Stimulated activated naive CD8-positive, alpha-beta T cell treated with anti-CD3 and anti-CD28 coated beads, Interleukin-15, Interleukin-2, amounts not matched to agents 100 ng/mL and 50 ng/mL, for 24 hours (primary cell): ENCODE results near the gene ACP6.

ENCODE experiments used
- H3K27ac Mint-ChIP-seq: one replicate; pipeline ENCODE4 v1.8.0; 2021; ENCODE audit warnings: mild to moderate bottlenecking, mixed read lengths
- H3K27me3 Mint-ChIP-seq: one replicate; pipeline ENCODE4 v1.8.0; 2021; ENCODE audit warnings: mixed read lengths
- H3K36me3 Mint-ChIP-seq: one replicate; pipeline ENCODE4 v1.8.0; 2021; ENCODE audit warnings: low read depth, mixed read lengths
- H3K4me1 Mint-ChIP-seq: one replicate; pipeline ENCODE4 v1.8.0; 2021; ENCODE audit warnings: low read depth, mixed read lengths
- H3K4me3 Mint-ChIP-seq: one replicate; pipeline ENCODE4 v1.8.0; 2021; ENCODE audit warnings: mild to moderate bottlenecking, mixed read lengths
- H3K9me3 Mint-ChIP-seq: one replicate; pipeline ENCODE4 v1.8.0; 2021; ENCODE audit warnings: mixed read lengths

The ACP6 gene

DNA sequence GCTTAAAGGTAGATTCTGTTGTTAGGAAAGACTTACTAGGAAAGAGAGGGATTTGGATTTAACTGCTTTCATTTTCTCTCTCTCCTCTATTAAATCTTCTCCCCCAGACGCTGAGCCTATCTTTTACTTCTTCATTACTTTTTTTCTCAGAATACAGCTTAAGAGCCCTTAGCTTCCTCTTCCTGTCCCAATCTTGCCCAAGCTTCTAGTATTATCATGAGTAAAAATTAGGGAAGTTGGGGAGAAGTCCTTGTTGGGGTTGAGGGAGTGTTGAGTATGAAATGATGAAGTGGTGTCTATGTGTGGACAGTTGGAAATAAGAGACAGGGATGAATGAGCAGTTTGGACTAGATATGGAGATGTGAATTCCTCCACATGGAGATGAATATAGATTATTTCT lies 35.0 kb downstream of the ACP6 start:
- H3K36me3 Mint-ChIP-seq, result no peaks in the 10 kb centered on the region
- no peaks in the 10 kb centered on the region for H3K9me3 Mint-ChIP-seq
- H3K27ac Mint-ChIP-seq, result no peak overlapping the region
- H3K4me3 Mint-ChIP-seq, result no peak overlapping the region
- H3K27me3 Mint-ChIP-seq, result no peaks in the 10 kb centered on the region
- H3K4me1 Mint-ChIP-seq, result no peaks in the 10 kb centered on the region

DNA sequence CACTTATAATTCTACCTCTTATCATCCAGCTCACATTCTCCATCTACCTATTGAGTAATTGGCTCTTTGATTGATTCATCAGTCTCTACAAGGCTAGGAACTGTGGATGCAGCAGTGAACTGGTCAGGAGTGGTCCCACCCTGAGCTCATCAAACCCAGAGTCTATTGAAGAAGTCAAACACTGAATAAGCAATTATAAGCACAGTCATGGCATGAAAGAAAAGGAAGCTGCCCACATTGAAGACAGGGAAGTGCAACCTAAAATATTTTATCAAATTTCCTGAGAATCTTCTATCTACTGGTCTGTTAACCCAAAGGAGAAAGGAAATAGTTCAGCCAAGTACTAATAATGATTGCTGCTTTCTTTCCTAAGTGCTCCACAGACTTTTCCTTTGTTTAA lies 35.7 kb downstream of the ACP6 start:
- no peak overlapping the region for H3K4me3 Mint-ChIP-seq
- no peaks in the 10 kb centered on the region for H3K27me3 Mint-ChIP-seq
- no peak overlapping the region for H3K27ac Mint-ChIP-seq
- H3K4me1 Mint-ChIP-seq, result no peaks in the 10 kb centered on the region
- H3K9me3 Mint-ChIP-seq, result no peaks in the 10 kb centered on the region
- H3K36me3 Mint-ChIP-seq, result no peaks in the 10 kb centered on the region

DNA sequence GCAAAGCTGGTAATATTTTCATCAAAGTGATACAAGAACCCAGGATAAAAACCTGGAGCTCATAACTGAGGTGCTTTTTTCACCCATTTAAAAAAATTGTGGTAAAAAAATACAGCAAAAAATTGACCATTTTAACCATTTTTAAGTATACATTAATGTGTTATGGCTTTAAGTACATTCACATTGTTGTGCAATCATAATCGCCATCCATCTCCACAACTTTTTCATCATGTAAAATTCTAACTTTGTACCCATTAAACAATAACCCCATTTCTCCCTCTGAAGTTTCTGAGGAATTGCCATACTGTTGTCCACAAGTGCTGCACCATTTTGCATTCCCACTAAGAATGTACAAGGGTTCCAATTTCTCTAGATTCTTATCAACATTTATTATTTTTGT lies 36.6 kb downstream of the ACP6 start:
- Mint-ChIP-seq H3K9me3 (no peaks in the 10 kb centered on the region), H3K27ac (no peak overlapping the region), H3K4me1 (peaks cover 6% of the 10 kb centered on the region), H3K36me3 (no peaks in the 10 kb centered on the region), H3K4me3 (no peak overlapping the region), H3K27me3 (no peaks in the 10 kb centered on the region)

DNA sequence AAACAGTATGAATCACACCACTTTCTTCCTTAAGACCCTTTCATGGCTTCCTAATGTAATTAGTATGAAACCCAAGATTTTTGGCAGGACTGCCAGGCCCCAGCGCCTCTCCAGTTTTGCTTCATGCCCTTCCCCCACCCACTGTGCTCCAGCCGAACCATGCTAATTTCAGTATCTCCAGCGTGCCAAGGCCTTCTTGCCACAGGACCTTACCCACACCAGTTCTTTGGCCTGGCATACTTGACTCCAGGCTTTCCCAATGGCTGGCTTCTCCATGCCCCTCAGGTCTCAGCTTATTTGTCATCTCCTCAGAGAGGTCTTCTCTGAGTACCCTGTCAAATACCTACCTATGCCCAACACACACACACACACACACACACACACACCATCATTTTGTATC lies 38.5 kb downstream of the ACP6 start:
- Mint-ChIP-seq H3K9me3 (no peaks in the 10 kb centered on the region), H3K27me3 (no peaks in the 10 kb centered on the region), H3K27ac (no peak overlapping the region), H3K4me1 (peaks cover 19% of the 10 kb centered on the region), H3K4me3 (no peak overlapping the region), H3K36me3 (no peaks in the 10 kb centered on the region)

DNA sequence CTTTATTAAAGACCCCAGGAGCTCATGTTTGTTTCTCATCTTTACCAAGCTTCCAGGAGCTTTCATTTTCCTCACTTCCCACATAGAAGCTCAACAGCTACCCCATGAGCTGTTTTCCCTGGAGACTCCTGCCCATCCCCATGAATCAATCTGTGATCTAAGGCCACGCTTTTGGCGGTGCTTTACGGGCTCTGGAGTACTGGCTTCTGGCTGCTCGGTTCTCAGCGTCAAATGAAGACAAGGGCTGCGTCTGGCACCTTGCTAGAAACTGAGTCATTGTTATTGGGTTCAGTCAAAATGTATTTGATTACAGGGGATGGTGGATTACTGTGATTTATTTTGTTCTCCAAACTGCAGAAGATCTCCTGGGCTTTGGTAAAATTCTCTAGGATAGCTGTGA lies 39.9 kb downstream of the ACP6 start:
- Mint-ChIP-seq H3K27ac (no peak overlapping the region), H3K36me3 (no peaks in the 10 kb centered on the region), H3K27me3 (no peaks in the 10 kb centered on the region), H3K4me3 (no peak overlapping the region), H3K9me3 (no peaks in the 10 kb centered on the region), H3K4me1 (peaks cover 33% of the 10 kb centered on the region)

DNA sequence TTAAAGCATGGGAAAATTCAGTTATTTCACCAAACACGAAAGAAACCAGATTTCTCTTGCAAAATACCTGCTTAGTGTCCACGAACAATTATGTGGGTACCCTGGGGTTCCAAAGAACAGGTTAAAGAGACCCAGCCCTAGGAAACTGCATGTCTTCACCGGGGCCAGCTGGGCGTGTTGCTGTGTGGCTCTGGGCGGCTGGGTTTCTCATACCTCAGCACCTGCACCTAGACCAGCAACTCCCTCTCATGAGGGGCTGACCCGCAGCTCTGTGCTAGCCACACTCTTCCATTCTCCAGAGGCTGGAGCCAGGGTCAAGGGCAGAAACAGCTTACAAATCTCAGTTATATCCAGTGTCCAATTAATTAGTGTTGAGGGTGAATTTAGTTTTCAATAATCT lies 40.3 kb downstream of the ACP6 start:
- Mint-ChIP-seq H3K4me3 (no peak overlapping the region), H3K36me3 (peaks cover 4% of the 10 kb centered on the region), H3K9me3 (no peaks in the 10 kb centered on the region), H3K27ac (no peak overlapping the region), H3K4me1 (peaks cover 37% of the 10 kb centered on the region), H3K27me3 (no peaks in the 10 kb centered on the region)

DNA sequence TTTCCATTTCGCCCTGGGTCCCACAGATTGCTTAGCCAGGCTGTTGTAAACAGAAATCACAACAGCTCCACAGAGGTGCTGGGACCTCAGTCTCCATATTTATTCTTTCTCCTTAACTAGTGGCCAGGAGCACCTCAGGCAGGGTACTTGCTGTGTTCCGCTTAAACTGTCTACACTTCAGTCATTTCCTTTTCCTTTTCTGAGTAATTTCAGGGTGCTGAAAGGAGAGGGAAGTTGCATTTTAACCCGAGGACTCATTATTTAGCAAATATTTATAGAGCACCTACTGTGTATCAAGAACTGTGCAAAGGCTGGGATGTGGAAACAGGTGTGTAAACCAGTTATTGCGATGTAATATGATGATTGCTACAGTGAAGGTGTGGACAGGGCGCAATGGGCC lies 41.9 kb downstream of the ACP6 start:
- Mint-ChIP-seq H3K27me3 (no peaks in the 10 kb centered on the region), H3K4me1 (peaks cover 38% of the 10 kb centered on the region), H3K9me3 (no peaks in the 10 kb centered on the region), H3K36me3 (peaks cover 4% of the 10 kb centered on the region), H3K4me3 (no peak overlapping the region), H3K27ac (no peak overlapping the region)

DNA sequence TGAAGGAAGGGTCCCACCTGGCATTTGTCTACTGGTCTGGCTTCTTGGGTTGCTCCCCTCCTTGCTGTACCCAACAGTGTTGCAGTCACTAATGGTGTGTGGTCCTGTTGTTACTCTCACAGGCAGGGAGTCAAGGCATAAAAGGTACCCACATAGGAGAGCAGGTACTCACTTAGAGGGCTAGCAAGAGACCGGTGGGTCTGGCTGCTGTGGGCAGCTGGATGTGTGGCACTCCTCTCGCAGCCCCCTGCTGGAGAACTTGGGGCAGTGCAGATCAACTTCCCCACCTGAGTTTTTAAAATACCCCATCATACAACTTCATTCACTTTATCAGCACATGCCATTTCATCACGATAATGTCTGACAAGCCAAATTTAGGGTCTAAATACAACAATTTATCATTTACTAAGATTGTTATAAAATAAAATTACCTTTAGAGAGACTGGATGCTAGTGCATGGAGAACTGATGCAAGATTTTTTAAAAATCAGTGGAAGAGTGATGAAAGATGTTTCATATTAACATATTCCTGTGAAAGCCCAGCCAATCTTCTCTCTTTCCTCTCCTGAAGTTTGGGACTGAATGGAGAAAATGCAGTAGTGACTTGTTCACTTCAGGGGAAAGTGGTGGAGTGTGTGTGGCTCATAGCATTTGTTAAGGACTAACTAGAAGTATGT lies 42.8 kb downstream of the ACP6 start:
- Mint-ChIP-seq H3K27ac (no peak overlapping the region), H3K27me3 (no peaks in the 10 kb centered on the region), H3K36me3 (peaks cover 7% of the 10 kb centered on the region), H3K4me3 (no peak overlapping the region), H3K9me3 (no peaks in the 10 kb centered on the region), H3K4me1 (peaks cover 38% of the 10 kb centered on the region)

DNA sequence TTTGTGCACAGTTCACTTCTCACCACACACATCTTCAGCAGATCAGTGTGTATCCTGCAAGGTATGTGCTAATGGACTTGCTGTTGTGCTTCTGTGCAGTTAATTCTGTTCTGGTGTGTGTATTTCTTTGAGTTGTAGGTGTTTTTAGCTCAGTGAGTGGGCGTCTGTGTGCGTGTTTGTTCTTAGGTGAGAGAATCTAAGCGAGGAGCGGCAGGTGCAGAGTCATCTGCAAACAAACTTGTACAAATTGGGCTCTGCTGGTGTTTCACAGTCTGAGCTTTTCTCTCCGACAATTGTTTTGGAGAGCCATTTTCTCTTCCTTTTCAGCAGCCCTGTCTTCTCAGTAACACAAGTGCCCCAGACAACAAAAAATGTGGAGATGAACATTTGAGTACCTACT lies 43.6 kb downstream of the ACP6 start:
- Mint-ChIP-seq H3K36me3 (peaks cover 16% of the 10 kb centered on the region), H3K27ac (peak overlapping the region; percentile 0), H3K9me3 (no peaks in the 10 kb centered on the region), H3K27me3 (no peaks in the 10 kb centered on the region), H3K4me1 (peaks cover 38% of the 10 kb centered on the region), H3K4me3 (no peak overlapping the region)

DNA sequence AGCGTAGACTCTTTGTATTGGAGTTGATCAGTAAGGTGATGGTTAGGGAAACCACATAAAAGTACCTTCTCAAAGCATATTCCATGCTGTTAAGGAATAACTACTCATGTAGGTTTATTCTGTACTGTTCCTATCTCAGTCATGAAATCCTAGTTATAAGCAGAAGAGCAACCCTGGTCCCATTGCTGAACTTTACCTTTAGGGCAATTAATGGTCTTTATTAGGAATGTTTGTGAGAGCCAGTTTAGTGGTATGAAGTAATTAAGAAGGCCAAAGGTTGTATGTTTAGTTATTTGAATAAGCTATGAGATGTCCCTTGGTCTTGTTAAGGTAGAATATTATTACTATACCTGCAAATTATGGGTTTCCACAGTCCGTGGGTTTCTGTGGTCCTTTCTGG lies 44.0 kb downstream of the ACP6 start:
- H3K4me1 Mint-ChIP-seq, result peaks cover 38% of the 10 kb centered on the region
- peaks cover 20% of the 10 kb centered on the region for H3K36me3 Mint-ChIP-seq
- no peaks in the 10 kb centered on the region for H3K9me3 Mint-ChIP-seq
- no peaks in the 10 kb centered on the region for H3K27me3 Mint-ChIP-seq
- H3K4me3 Mint-ChIP-seq, result no peak overlapping the region
- no peak overlapping the region for H3K27ac Mint-ChIP-seq

DNA sequence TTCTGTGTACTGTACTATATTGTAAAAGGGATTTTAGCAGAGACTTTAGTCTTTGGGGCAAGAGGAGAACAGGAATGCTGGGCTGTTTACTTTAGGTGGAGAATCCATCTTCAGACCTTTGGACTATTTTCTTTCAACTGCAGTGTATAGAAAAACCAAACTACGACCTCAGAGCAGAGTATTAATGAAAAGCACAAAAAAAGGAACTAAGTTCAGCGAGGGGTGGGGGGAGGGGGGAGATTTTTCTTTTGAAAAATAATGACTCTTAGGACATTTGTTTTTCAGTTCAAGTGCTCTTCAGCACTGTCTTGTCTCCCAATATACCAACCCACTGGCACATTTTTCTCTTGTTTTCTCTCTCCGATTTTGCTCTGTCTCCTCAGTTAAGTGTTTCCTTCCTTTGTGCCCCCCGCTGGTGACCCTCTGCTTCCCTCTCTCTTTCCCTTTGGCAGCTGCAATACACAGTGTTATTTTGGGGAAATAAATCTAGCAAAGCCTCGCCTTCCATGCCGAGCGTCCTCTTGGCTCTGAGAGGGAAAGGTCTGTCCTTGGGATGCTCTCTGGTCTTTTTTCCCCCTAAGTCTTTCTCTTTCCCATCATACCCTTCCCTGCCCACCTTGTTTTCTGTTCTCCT lies 44.8 kb downstream of the ACP6 start:
- Mint-ChIP-seq H3K36me3 (peaks cover 25% of the 10 kb centered on the region), H3K4me1 (peaks cover 38% of the 10 kb centered on the region), H3K27me3 (no peaks in the 10 kb centered on the region), H3K27ac (no peak overlapping the region), H3K9me3 (no peaks in the 10 kb centered on the region), H3K4me3 (no peak overlapping the region)

DNA sequence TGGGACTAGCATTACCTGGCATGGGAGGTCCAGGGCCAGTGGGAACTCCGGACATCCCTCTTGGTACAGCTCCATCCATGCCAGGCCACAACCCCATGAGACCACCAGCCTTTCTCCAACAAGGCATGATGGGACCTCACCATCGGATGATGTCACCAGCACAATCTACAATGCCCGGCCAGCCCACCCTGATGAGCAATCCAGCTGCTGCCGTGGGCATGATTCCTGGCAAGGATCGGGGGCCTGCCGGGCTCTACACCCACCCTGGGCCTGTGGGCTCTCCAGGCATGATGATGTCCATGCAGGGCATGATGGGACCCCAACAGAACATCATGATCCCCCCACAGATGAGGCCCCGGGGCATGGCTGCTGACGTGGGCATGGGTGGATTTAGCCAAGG lies 45.8 kb downstream of the ACP6 start:
- Mint-ChIP-seq H3K27me3 (no peaks in the 10 kb centered on the region), H3K4me1 (peaks cover 37% of the 10 kb centered on the region), H3K36me3 (peaks cover 28% of the 10 kb centered on the region), H3K9me3 (no peaks in the 10 kb centered on the region), H3K27ac (no peak overlapping the region), H3K4me3 (no peak overlapping the region)

DNA sequence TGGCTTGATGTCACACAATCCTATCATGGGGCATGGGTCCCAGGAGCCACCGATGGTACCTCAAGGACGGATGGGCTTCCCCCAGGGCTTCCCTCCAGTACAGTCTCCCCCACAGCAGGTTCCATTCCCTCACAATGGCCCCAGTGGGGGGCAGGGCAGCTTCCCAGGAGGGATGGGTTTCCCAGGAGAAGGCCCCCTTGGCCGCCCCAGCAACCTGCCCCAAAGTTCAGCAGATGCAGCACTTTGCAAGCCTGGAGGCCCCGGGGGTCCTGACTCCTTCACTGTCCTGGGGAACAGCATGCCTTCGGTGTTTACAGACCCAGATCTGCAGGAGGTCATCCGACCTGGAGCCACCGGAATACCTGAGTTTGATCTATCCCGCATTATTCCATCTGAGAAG lies 46.3 kb downstream of the ACP6 start:
- H3K36me3 Mint-ChIP-seq, result peaks cover 28% of the 10 kb centered on the region
- H3K27me3 Mint-ChIP-seq, result no peaks in the 10 kb centered on the region
- H3K9me3 Mint-ChIP-seq, result no peaks in the 10 kb centered on the region
- H3K4me3 Mint-ChIP-seq, result no peak overlapping the region
- peaks cover 32% of the 10 kb centered on the region for H3K4me1 Mint-ChIP-seq
- no peak overlapping the region for H3K27ac Mint-ChIP-seq

DNA sequence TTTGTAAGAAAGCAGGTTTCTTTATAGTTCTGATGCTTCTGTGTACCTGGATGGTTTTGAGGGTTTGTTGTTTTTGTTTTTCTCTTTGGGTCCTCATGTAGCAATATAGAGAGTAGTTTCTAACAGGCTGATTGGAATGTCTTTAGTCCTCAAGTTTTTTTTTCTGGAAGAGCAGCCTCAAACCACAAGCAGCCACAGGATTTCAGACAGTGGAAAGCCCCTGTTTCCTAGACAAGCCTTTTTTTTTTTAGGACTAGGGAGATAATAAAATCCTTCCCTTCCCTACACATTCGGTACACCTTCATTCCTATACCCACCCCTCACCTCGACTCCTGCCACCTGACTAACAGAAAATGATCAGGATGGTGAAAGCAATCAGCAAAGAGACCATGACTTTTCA lies 47.6 kb downstream of the ACP6 start:
- peak overlapping the region; percentile 21 for H3K27ac Mint-ChIP-seq
- no peaks in the 10 kb centered on the region for H3K9me3 Mint-ChIP-seq
- peaks cover 39% of the 10 kb centered on the region for H3K4me1 Mint-ChIP-seq
- no peak overlapping the region for H3K4me3 Mint-ChIP-seq
- H3K27me3 Mint-ChIP-seq, result no peaks in the 10 kb centered on the region
- peaks cover 40% of the 10 kb centered on the region for H3K36me3 Mint-ChIP-seq

DNA sequence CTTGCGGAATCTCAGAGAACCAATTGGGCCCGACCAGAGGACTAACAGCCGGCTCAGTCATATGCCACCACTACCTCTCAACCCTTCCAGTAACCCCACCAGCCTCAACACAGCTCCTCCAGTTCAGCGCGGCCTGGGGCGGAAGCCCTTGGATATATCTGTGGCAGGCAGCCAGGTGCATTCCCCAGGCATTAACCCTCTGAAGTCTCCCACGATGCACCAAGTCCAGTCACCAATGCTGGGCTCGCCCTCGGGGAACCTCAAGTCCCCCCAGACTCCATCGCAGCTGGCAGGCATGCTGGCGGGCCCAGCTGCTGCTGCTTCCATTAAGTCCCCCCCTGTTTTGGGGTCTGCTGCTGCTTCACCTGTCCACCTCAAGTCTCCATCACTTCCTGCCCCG lies 49.8 kb downstream of the ACP6 start:
- no peaks in the 10 kb centered on the region for H3K9me3 Mint-ChIP-seq
- H3K27ac Mint-ChIP-seq, result no peak overlapping the region
- no peaks in the 10 kb centered on the region for H3K27me3 Mint-ChIP-seq
- peaks cover 25% of the 10 kb centered on the region for H3K4me1 Mint-ChIP-seq
- no peak overlapping the region for H3K4me3 Mint-ChIP-seq
- peaks cover 55% of the 10 kb centered on the region for H3K36me3 Mint-ChIP-seq

DNA sequence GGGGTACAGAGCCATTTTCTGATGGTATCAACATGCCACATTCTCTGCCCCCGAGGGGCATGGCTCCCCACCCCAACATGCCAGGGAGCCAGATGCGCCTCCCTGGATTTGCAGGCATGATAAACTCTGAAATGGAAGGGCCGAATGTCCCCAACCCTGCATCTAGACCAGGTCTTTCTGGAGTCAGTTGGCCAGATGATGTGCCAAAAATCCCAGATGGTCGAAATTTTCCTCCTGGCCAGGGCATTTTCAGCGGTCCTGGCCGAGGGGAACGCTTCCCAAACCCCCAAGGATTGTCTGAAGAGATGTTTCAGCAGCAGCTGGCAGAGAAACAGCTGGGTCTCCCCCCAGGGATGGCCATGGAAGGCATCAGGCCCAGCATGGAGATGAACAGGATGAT lies 50.6 kb downstream of the ACP6 start:
- H3K4me3 Mint-ChIP-seq, result no peak overlapping the region
- no peak overlapping the region for H3K27ac Mint-ChIP-seq
- H3K27me3 Mint-ChIP-seq, result no peaks in the 10 kb centered on the region
- peaks cover 19% of the 10 kb centered on the region for H3K4me1 Mint-ChIP-seq
- H3K36me3 Mint-ChIP-seq, result peaks cover 56% of the 10 kb centered on the region
- no peaks in the 10 kb centered on the region for H3K9me3 Mint-ChIP-seq
